ENCODE measurements around the gene CDKL5.

Gene CDKL5

GRCh38 chrX:18649498-18649951 is 224.1 kb downstream of the CDKL5 start:
- no peak for DNase-seq (ENCODE audit: low read depth)

GRCh38 chrX:18650662-18651061 is 225.3 kb downstream of the CDKL5 start:
- DNase-seq (ENCODE audit: low read depth) = no peak

- no peak for DNase-seq (ENCODE audit: low read depth)
Observed at GRCh38 chrX:18652636-18653035, 227.2 kb downstream of the CDKL5 start.

GRCh38 chrX:18654875-18655836 is 229.7 kb downstream of the CDKL5 start:
- DNase-seq (ENCODE audit: low read depth) = no peak

GRCh38 chrX:18661273-18661672 is 235.9 kb downstream of the CDKL5 start:
- no peak for DNase-seq (ENCODE audit: low read depth)

GRCh38 chrX:18664947-18665346 is 239.5 kb downstream of the CDKL5 start:
- no peak for DNase-seq (ENCODE audit: low read depth)

GRCh38 chrX:18666614-18667013 is 241.2 kb downstream of the CDKL5 start:
- DNase-seq (ENCODE audit: low read depth) = no peak

- no peak for DNase-seq (ENCODE audit: low read depth)
Observed at GRCh38 chrX:18668071-18668835, 242.8 kb downstream of the CDKL5 start.

- DNase-seq (ENCODE audit: low read depth) = no peak
Observed at GRCh38 chrX:18672008-18672407, 246.6 kb downstream of the CDKL5 start, which contains the start of gene RS1. RS1 (minus strand) TSS chrX:18672108; CDS start chrX:18672068, 40 bp downstream.

- no peak for DNase-seq (ENCODE audit: low read depth)
Observed at GRCh38 chrX:18674417-18674787, 249.0 kb downstream of the CDKL5 start.

- DNase-seq (ENCODE audit: low read depth) = no peak
Observed at GRCh38 chrX:18674788-18675735, 249.7 kb downstream of the CDKL5 start.

- DNase-seq (ENCODE audit: low read depth) = no peak
Observed at GRCh38 chrX:18676050-18676449, 250.6 kb downstream of the CDKL5 start.

- no peak for DNase-seq (ENCODE audit: low read depth)
Observed at GRCh38 chrX:18676470-18676869, 251.1 kb downstream of the CDKL5 start.

- no peak for DNase-seq (ENCODE audit: low read depth)
Observed at GRCh38 chrX:18677161-18677869, 251.9 kb downstream of the CDKL5 start.

- no peak for DNase-seq (ENCODE audit: low read depth)
Observed at GRCh38 chrX:18681996-18682395, 256.6 kb downstream of the CDKL5 start.

GRCh38 chrX:18682979-18683387 is 257.6 kb downstream of the CDKL5 start:
- no peak for DNase-seq (ENCODE audit: low read depth)

GRCh38 chrX:18687856-18688495 is 262.6 kb downstream of the CDKL5 start:
- DNase-seq (ENCODE audit: low read depth) = no peak

- DNase-seq (ENCODE audit: low read depth) = no peak
Observed at GRCh38 chrX:18691431-18691830, 266.0 kb downstream of the CDKL5 start.

GRCh38 chrX:18692541-18692940 is 267.1 kb downstream of the CDKL5 start:
- DNase-seq (ENCODE audit: low read depth) = no peak

- DNase-seq (ENCODE audit: low read depth) = no peak
Observed at GRCh38 chrX:18696653-18697052, 271.2 kb downstream of the CDKL5 start.

Measured in non-pigmented ciliary epithelial cell (primary cell).